ENCODE data around the gene PTPRK. TPM values are rescaled to one million over a fixed set of nuclear protein-coding genes. Genes with fewer than 3 reads are reported as not detected.

The PTPRK gene
- total and polyA plus RNA-seq, 10 of the 15 experiments (the other 5 are each of a cell fraction or from before 2014, with no cell fraction given), result 0.23 to 1.9 (median 0.55) TPM

DNA sequence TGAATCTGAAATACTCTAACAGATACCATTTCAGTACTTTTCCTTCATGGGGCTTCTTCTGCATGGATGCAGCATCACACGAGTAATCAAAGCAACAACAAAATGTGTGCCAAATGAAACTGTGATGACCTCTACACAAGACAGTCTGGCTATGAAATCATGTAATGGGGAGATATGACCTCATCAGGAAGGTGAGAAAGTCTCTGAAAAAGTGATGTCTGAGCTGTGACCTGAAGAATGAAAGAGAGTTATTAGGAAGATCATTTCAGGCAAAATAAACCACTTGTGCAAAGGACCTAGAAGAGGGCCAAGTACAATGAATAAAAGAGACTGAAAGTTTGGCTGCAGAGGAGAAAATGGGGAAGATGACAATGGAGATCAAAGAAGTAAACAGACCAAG is 182.8 kb downstream of the PTPRK start:
- POLR2A ChIA-PET, result no interaction called here
- intact Hi-C loops (cut with micrococcal nuclease; ENCODE audit: unreplicated experiment), result no loop called here
- H3K79me2 ChIP-seq (ENCODE audit: control insufficient read depth, insufficient read depth, low read length), result no peaks in the 10 kb centered on the region
- no peak for TF ChIP-seq LARP7 (IDR thresholded peaks at IDR 0.05)
- TF ChIP-seq, protein P1, sequence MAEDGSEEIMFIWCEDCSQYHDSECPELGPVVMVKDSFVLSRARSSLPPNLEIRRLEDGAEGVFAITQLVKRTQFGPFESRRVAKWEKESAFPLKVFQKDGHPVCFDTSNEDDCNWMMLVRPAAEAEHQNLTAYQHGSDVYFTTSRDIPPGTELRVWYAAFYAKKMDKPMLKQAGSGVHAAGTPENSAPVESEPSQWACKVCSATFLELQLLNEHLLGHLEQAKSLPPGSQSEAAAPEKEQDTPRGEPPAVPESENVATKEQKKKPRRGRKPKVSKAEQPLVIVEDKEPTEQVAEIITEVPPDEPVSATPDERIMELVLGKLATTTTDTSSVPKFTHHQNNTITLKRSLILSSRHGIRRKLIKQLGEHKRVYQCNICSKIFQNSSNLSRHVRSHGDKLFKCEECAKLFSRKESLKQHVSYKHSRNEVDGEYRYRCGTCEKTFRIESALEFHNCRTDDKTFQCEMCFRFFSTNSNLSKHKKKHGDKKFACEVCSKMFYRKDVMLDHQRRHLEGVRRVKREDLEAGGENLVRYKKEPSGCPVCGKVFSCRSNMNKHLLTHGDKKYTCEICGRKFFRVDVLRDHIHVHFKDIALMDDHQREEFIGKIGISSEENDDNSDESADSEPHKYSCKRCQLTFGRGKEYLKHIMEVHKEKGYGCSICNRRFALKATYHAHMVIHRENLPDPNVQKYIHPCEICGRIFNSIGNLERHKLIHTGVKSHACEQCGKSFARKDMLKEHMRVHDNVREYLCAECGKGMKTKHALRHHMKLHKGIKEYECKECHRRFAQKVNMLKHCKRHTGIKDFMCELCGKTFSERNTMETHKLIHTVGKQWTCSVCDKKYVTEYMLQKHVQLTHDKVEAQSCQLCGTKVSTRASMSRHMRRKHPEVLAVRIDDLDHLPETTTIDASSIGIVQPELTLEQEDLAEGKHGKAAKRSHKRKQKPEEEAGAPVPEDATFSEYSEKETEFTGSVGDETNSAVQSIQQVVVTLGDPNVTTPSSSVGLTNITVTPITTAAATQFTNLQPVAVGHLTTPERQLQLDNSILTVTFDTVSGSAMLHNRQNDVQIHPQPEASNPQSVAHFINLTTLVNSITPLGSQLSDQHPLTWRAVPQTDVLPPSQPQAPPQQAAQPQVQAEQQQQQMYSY (CRISPR knock-in tag; IDR thresholded peaks at IDR 0.05), result no peak
- TF ChIP-seq, protein P2, sequence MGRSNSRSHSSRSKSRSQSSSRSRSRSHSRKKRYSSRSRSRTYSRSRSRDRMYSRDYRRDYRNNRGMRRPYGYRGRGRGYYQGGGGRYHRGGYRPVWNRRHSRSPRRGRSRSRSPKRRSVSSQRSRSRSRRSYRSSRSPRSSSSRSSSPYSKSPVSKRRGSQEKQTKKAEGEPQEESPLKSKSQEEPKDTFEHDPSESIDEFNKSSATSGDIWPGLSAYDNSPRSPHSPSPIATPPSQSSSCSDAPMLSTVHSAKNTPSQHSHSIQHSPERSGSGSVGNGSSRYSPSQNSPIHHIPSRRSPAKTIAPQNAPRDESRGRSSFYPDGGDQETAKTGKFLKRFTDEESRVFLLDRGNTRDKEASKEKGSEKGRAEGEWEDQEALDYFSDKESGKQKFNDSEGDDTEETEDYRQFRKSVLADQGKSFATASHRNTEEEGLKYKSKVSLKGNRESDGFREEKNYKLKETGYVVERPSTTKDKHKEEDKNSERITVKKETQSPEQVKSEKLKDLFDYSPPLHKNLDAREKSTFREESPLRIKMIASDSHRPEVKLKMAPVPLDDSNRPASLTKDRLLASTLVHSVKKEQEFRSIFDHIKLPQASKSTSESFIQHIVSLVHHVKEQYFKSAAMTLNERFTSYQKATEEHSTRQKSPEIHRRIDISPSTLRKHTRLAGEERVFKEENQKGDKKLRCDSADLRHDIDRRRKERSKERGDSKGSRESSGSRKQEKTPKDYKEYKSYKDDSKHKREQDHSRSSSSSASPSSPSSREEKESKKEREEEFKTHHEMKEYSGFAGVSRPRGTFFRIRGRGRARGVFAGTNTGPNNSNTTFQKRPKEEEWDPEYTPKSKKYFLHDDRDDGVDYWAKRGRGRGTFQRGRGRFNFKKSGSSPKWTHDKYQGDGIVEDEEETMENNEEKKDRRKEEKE (IDR thresholded peaks at IDR 0.05), result no peak
- no peak for TF ChIP-seq BACH1 (IDR thresholded peaks at IDR 0.05; ENCODE audit: borderline replicate concordance)
- no peak for TF ChIP-seq ZNF217 (IDR thresholded peaks at IDR 0.05)
- TF ChIP-seq, protein P3, sequence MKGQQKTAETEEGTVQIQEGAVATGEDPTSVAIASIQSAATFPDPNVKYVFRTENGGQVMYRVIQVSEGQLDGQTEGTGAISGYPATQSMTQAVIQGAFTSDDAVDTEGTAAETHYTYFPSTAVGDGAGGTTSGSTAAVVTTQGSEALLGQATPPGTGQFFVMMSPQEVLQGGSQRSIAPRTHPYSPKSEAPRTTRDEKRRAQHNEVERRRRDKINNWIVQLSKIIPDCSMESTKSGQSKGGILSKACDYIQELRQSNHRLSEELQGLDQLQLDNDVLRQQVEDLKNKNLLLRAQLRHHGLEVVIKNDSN (IDR thresholded peaks at IDR 0.05; ENCODE audit: borderline replicate concordance, extremely low read length, insufficient read depth, low read depth, low read length), result no peak
- TF ChIP-seq STAT1 (conservative IDR thresholded peaks at IDR 0.05), result no peak
- no peak for TF ChIP-seq GABPA (IDR thresholded peaks at IDR 0.05; ENCODE audit: low read depth)
- no peak for TF ChIP-seq WRNIP1 (IDR thresholded peaks at IDR 0.05; ENCODE audit: borderline replicate concordance, low read depth, low read length)
- no peak for TF ChIP-seq BHLHE40 (IDR thresholded peaks at IDR 0.05; ENCODE audit: borderline replicate concordance in 1 of 2, low read depth in 2 of 2, low read length in 1 of 2)
- TF ChIP-seq CEBPB (IDR thresholded peaks at IDR 0.05; ENCODE audit: borderline replicate concordance in 1 of 2, low read depth in 2 of 2, low read length in 2 of 2), result no peak
- no peak for TF ChIP-seq KDM1A (IDR thresholded peaks at IDR 0.05; ENCODE audit: borderline replicate concordance)
- TF ChIP-seq, protein P4, sequence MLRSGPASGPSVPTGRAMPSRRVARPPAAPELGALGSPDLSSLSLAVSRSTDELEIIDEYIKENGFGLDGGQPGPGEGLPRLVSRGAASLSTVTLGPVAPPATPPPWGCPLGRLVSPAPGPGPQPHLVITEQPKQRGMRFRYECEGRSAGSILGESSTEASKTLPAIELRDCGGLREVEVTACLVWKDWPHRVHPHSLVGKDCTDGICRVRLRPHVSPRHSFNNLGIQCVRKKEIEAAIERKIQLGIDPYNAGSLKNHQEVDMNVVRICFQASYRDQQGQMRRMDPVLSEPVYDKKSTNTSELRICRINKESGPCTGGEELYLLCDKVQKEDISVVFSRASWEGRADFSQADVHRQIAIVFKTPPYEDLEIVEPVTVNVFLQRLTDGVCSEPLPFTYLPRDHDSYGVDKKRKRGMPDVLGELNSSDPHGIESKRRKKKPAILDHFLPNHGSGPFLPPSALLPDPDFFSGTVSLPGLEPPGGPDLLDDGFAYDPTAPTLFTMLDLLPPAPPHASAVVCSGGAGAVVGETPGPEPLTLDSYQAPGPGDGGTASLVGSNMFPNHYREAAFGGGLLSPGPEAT (IDR thresholded peaks at IDR 0.05; ENCODE audit: low read depth), result no peak
- no peak for TF ChIP-seq MYB (IDR thresholded peaks at IDR 0.05; ENCODE audit: borderline replicate concordance, low read depth, low read length)
- TF ChIP-seq SUZ12 (IDR thresholded peaks at IDR 0.05; ENCODE audit: unreplicated experiment), result no peak

More for the DNA sequence above, 182.8 kb downstream of the PTPRK start:
- Histone ChIP-seq H3K4me1 (ENCODE audit: control insufficient read depth, insufficient read depth, low read length) (no peaks in the 10 kb centered on the region), H3K36me3 (ENCODE audit: control insufficient read depth in 2 of 2, insufficient read depth in 2 of 2, low read length in 1 of 2) (no peaks in the 10 kb centered on the region), H3K9ac (ENCODE audit: control insufficient read depth, insufficient read depth, low read length) (no peak overlapping the region), H3K27ac (ENCODE audit: control insufficient read depth, insufficient read depth) (no peak overlapping the region), H3K9me3 (replicated peaks; ENCODE audit: control insufficient read depth, insufficient read depth, low read length) (no peaks in the 10 kb centered on the region), H4K20me1 (ENCODE audit: control insufficient read depth, insufficient read depth) (no peaks in the 10 kb centered on the region), H3K4me3 (no peak overlapping the region), H3K27me3 (replicated peaks in 1 of 2; ENCODE audit: control insufficient read depth in 2 of 2, insufficient read depth in 2 of 2, low read length in 1 of 2) (no peaks in the 10 kb centered on the region), H3K4me2 (ENCODE audit: control insufficient read depth, insufficient read depth) (no peak overlapping the region), H2AFZ (ENCODE audit: control insufficient read depth, low read depth, low read length) (no peak overlapping the region)
- FAIRE-seq, result no peak
- WGBS (ENCODE audit: insufficient coverage, insufficient replicate concordance, low lambda C conversion rate, missing lambda C conversion rate), result 21% methylated on average over 1 of the region's 1 CpG
- CTCF ChIA-PET, result no interaction called here
- no TSS peak for BruUV-seq (replicated peaks)
- SMC1A ChIA-PET (ENCODE audit: uncharacterized antibody, unreplicated experiment), result no interaction called here
- RAD21 ChIA-PET (ENCODE audit: unreplicated experiment), result no interaction called here
- in situ Hi-C loops (cut with MboI), result loop anchor here (10.0 kb wide), 1 partner anchor 473 kb away; no protein-coding TSS in a partner anchor
- no peak for ATAC-seq
- no peak for DNase-seq (ENCODE audit: low read depth, low spot score)

All from GM12878 (cell line).